Right atrium auricular region (tissue), 2 donors: Measurements from ENCODE around the gene ZDHHC5. TPM values are rescaled to one million over a fixed set of nuclear protein-coding genes. Genes with fewer than 3 reads are reported as not detected.

Experiments used
- DNase-seq: peaks from one replicate; pipeline ENCODE4 v3.0.0-alpha.2; 2019; ENCODE audit warnings: low spot score
- H3K27ac ChIP-seq, 2 donors: fragments of 200-600 bp; sonication (generic); 1 replicate in 1 of 2; 2 replicates in 1 of 2; pipeline ENCODE4 v1.5.1; 2016 to 2019
- H3K27me3 ChIP-seq, 2 donors: fragments of 200-600 bp; sonication (generic); one replicate each; pipeline versions ENCODE4 v1.5.1 to v1.6.0; 2017 to 2019
- H3K36me3 ChIP-seq: fragments of 200-600 bp; sonication (generic); one replicate; pipeline ENCODE4 v1.5.1; 2016
- H3K4me1 ChIP-seq, 2 donors: fragments of 200-600 bp; sonication (generic); one replicate each; pipeline versions ENCODE4 v1.5.1 to v1.6.0; 2017 to 2019
- H3K4me3 ChIP-seq, 2 donors: fragments of 200-600 bp; sonication (generic); 1 replicate in 1 of 2; 2 replicates in 1 of 2; pipeline ENCODE4 v1.5.1; 2017 to 2019; ENCODE audit warnings: mild to moderate bottlenecking in 1 of 2, moderate library complexity in 1 of 2
- H3K9me3 ChIP-seq, 2 donors: fragments of 200-600 bp; sonication (generic); one replicate each; pipeline ENCODE4 v1.5.1; 2019
- total RNA-seq, 2 donors: library from RNA; depleted of rRNA; stranded (reverse); fragments of >200 nt; gene quantifications; one replicate each; pipeline ENCODE4 v1.1.0, GENCODE V29; 2016
- TF ChIP-seq, protein P1 (sequence below), 2 donors: fragments of 200-600 bp; sonication (generic); IDR thresholded peaks; one replicate each; pipeline ENCODE4 v1.5.1; 2019; ENCODE audit warnings: antibody characterized with exemption in 2 of 2

Gene ZDHHC5, protein sequence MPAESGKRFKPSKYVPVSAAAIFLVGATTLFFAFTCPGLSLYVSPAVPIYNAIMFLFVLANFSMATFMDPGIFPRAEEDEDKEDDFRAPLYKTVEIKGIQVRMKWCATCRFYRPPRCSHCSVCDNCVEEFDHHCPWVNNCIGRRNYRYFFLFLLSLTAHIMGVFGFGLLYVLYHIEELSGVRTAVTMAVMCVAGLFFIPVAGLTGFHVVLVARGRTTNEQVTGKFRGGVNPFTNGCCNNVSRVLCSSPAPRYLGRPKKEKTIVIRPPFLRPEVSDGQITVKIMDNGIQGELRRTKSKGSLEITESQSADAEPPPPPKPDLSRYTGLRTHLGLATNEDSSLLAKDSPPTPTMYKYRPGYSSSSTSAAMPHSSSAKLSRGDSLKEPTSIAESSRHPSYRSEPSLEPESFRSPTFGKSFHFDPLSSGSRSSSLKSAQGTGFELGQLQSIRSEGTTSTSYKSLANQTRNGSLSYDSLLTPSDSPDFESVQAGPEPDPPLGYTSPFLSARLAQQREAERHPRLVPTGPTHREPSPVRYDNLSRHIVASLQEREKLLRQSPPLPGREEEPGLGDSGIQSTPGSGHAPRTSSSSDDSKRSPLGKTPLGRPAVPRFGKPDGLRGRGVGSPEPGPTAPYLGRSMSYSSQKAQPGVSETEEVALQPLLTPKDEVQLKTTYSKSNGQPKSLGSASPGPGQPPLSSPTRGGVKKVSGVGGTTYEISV
- 10 to 100 TPM; 44.9 to 56.7 TPM for total RNA-seq

DNA sequence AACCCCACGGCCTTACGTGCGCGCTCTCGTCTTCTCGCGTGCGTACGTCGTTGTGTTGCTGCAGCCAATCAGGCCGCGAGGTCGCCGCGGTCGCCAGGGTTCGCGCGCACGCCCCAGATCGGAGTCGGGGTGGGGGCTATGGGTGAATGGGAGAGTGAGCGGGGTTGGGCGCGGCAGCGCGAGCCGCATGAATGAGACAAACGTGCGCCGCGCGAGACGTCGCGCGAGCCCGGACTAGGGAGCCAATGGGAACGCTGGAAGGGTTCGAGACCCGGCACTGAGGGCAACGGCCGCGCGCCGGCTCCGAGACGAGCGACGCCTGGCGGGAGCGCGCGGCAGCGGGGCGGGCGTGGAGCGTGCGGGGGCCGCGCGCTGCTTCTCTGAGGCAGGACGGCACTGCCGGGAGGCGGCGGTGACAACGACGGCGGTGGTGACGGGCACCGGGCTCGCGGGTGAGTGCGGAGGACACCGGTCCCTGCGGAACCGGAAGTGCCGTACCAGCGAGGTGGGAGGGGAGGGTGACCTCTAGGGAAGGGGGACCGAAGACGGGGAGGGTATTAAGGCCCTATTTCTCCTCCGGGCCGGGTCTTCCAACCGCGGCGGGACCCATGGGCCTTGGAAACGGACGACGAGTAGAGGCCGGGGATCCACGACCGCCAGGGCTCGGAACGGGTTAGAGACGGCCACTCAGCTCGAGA lies at the start of gene ZDHHC5:
TSS of gene ZDHHC5 (plus strand) at position 379 of the 698 bp plus-strand sequence. CDS start 4,977 bp downstream, outside the sequence.
- no peaks in the 10 kb centered on the region for H3K27me3 ChIP-seq
- H3K9me3 ChIP-seq: no peaks in the 10 kb centered on the region
- peaks cover 9% of the 10 kb centered on the region for H3K36me3 ChIP-seq
- DNase-seq: peak; percentile 100
- peak within 1 kb of the TSS; percentile 97 to 99 for H3K27ac ChIP-seq
- peaks cover 0 to 33% of the 10 kb centered on the region in 2 donors for H3K4me1 ChIP-seq
- TF ChIP-seq, protein P1, sequence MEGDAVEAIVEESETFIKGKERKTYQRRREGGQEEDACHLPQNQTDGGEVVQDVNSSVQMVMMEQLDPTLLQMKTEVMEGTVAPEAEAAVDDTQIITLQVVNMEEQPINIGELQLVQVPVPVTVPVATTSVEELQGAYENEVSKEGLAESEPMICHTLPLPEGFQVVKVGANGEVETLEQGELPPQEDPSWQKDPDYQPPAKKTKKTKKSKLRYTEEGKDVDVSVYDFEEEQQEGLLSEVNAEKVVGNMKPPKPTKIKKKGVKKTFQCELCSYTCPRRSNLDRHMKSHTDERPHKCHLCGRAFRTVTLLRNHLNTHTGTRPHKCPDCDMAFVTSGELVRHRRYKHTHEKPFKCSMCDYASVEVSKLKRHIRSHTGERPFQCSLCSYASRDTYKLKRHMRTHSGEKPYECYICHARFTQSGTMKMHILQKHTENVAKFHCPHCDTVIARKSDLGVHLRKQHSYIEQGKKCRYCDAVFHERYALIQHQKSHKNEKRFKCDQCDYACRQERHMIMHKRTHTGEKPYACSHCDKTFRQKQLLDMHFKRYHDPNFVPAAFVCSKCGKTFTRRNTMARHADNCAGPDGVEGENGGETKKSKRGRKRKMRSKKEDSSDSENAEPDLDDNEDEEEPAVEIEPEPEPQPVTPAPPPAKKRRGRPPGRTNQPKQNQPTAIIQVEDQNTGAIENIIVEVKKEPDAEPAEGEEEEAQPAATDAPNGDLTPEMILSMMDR (IDR thresholded peaks at IDR 0.05): peak; percentile 46 to 69
- H3K4me3 ChIP-seq: peak within 1 kb of the TSS; percentile 94 to 99

DNA sequence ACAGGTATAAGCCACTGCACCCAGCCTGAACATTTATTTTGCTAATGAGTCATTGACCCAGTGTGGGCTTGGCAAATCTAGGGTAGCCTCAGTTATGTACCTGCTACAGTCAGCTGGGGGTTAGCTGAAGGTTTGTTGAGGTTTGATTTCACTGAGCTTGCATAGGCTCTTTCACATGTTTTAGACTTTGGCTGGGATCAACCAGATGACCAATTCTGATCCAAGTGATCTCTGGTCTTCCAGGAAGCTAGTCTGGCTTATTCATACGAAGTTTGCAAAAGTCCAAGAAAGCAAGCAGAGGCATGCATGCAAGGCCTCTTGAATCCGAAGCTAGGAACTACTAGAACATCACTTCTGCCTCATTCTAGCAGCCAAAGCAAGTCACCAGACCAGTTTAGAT lies 49.5 kb upstream of the ZDHHC5 start:
- no peak for DNase-seq
- Histone ChIP-seq H3K27ac (no peak overlapping the region), H3K9me3 (peaks cover 0 to 7% of the 10 kb centered on the region in 2 donors), H3K36me3 (peaks cover 19% of the 10 kb centered on the region), H3K4me1 (no peaks in the 10 kb centered on the region), H3K27me3 (no peaks in the 10 kb centered on the region), H3K4me3 (no peak overlapping the region)
- TF ChIP-seq, protein P1 (IDR thresholded peaks at IDR 0.05): no peak

DNA sequence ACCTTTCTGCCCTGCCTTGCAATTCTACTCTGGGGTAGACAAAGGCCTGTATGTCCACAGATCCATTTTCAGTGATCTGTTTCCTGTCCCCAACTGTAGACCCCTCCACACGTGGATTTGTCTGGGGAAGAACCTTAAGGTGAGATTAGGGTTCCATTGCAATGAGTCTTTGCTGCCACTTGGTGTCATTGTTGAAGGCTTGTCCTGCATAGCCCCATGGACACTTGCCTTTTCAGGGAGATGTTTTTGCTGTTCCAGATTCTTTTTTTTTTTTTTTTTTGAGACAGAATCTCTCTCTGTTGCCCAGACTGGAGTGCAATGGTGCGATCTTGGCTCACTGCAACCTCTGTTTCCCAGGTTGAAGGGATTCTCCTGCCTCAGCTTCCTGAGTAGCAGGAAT lies 48.6 kb upstream of the ZDHHC5 start:
- H3K36me3 ChIP-seq: peaks cover 10% of the 10 kb centered on the region
- peaks cover 0 to 7% of the 10 kb centered on the region in 2 donors for H3K9me3 ChIP-seq
- H3K27ac ChIP-seq: no peak overlapping the region
- H3K4me1 ChIP-seq: no peaks in the 10 kb centered on the region
- no peak overlapping the region for H3K4me3 ChIP-seq
- TF ChIP-seq, protein P1 (IDR thresholded peaks at IDR 0.05): no peak
- no peaks in the 10 kb centered on the region for H3K27me3 ChIP-seq
- no peak for DNase-seq

DNA sequence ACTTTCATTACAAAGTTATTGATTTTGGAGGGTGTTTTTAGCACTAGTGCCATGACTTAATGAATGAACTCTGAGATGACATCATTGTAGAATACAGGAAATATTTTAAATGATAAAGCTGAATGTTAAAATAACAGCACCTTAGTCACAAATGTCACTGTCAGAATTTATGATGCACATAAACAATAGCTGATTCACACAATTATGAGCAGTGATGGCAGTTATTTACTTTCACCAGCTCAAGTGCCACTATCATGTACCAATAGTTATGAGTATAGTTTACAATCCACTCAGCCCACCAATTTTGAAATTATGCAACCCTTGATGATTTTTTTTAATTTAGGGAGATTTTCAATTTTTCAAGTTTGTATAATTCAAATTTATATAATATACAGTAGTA lies 47.4 kb upstream of the ZDHHC5 start:
- no peaks in the 10 kb centered on the region for H3K27me3 ChIP-seq

DNA sequence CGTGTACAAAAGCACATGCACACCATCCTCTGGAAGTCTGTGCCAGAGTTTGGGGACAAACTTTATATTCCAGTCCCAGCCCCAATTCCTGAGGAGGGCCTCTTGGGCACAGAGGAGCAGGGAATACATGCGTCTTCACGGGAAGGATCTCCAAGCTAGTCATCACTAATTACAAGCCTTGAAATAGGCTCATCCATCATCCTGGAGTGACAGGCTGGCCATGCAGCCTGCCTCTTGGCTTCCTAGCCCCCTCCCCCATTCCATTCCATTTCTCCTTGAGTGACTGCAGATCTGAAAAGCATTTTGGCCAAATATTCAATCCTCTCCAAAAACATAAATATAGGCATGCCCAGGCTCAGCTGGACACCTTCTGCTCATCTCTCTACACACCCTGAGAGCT lies 45.7 kb upstream of the ZDHHC5 start:
- Histone ChIP-seq H3K4me3 (no peak overlapping the region), H3K9me3 (peaks cover 0 to 7% of the 10 kb centered on the region in 2 donors), H3K4me1 (no peaks in the 10 kb centered on the region), H3K27me3 (no peaks in the 10 kb centered on the region), H3K36me3 (no peaks in the 10 kb centered on the region), H3K27ac (no peak overlapping the region)
- TF ChIP-seq, protein P1 (IDR thresholded peaks at IDR 0.05): no peak
- no peak for DNase-seq

More for the DNA sequence above, 47.4 kb upstream of the ZDHHC5 start:
- peaks cover 0 to 7% of the 10 kb centered on the region in 2 donors for H3K9me3 ChIP-seq
- no peaks in the 10 kb centered on the region for H3K36me3 ChIP-seq
- TF ChIP-seq, protein P1 (IDR thresholded peaks at IDR 0.05): no peak
- H3K4me3 ChIP-seq: no peak overlapping the region
- no peaks in the 10 kb centered on the region for H3K4me1 ChIP-seq
- H3K27ac ChIP-seq: no peak overlapping the region
- DNase-seq: no peak
